Kidney (tissue), 14 donors: ENCODE data around the gene TBX1. TPM values are rescaled to one million over a fixed set of nuclear protein-coding genes. Genes with fewer than 3 reads are reported as not detected.

Source experiments
- DNase-seq, 5 donors: peaks; one replicate each; pipeline ENCODE4 v3.0.0-alpha.2; 2013 to 2020
- FAIRE-seq: peaks from 2 replicates; lab custom pipeline; 2012; peaks lifted over from hg19 to GRCh38; lab: Jason Lieb, UNC
- H3K27ac ChIP-seq, 2 donors: one replicate each; pipeline ENCODE4 v1.7.0; 2013; ENCODE audit warnings: low read depth in 2 of 2, low read length in 2 of 2, inconsistent platforms in 1 of 2
- H3K27me3 ChIP-seq: one replicate; pipeline ENCODE4 v1.7.1; 2013; ENCODE audit warnings: low read length, inconsistent platforms; ENCODE audit not compliant: control insufficient read depth, insufficient read depth
- H3K36me3 ChIP-seq, 3 donors: one replicate each; pipeline versions ENCODE4 v1.7.0 to v1.7.1; 2013; ENCODE audit warnings: low read length in 3 of 3, control low read depth in 1 of 3, inconsistent platforms in 1 of 3; ENCODE audit not compliant: insufficient read depth in 3 of 3, control insufficient read depth in 2 of 3
- H3K4me1 ChIP-seq, 3 donors: one replicate each; pipeline versions ENCODE4 v1.7.0 to v1.7.1; 2013; ENCODE audit warnings: low read length in 3 of 3, inconsistent platforms in 1 of 3, low read depth in 1 of 3; ENCODE audit not compliant: control insufficient read depth in 2 of 3, insufficient read depth in 2 of 3
- H3K4me3 ChIP-seq, 3 donors: one replicate each; pipeline versions ENCODE4 v1.7.0 to v1.8.1; 2013; ENCODE audit warnings: low read length in 3 of 3, control low read depth in 1 of 3, inconsistent platforms in 1 of 3
- H3K9ac ChIP-seq, 3 donors: one replicate each; pipeline versions ENCODE4 v1.7.0 to v1.7.1; 2013; ENCODE audit warnings: low read length in 3 of 3, control low read depth in 1 of 3, inconsistent platforms in 1 of 3
- H3K9me3 ChIP-seq, 3 donors: one replicate each; pipeline versions ENCODE4 v1.7.0 to v1.7.1; 2013; ENCODE audit warnings: low read length in 3 of 3, control low read depth in 1 of 3, inconsistent platforms in 1 of 3; ENCODE audit not compliant: control insufficient read depth in 2 of 3, insufficient read depth in 1 of 3
- CTCF ChIP-seq: IDR thresholded peaks from 3 replicates; pipeline ENCODE4 v1.5.1; 2012; ENCODE audit warnings: mild to moderate bottlenecking, moderate library complexity, borderline replicate concordance; ENCODE audit not compliant: insufficient read depth; ENCODE audit errors: extremely low read depth
- intact Hi-C: fragments of 100-400 bp; cut with DNase I; formaldehyde crosslinking; loops from one replicate; pipeline ENCODE4 v1.11.1; 2022
- polyA plus RNA-seq: library from polyadenylated mRNA; stranded (reverse); fragments of 350-450 nt; fragmentation: Illumina TruSeq; extraction: RNeasy Lipid Tissue Mini Kit (QIAGEN cat#74804); gene quantifications from one replicate; pipeline ENCODE4 v1.2.3, GENCODE V29; 2014; ENCODE audit warnings: low read depth, low replicate concordance; ENCODE audit not compliant: insufficient read depth
- total RNA-seq: library from RNA; stranded (reverse); fragmentation: NEBNext Ultra II Directional; extraction: Animal tissue kit (Norgen Biotek cat#: 25700); gene quantifications from one replicate; pipeline ENCODE4 v1.2.1, GENCODE V29; 2021
- donor health status: control.
- donor health status: control.
- donor health status: control.
- donor health status: control.
- donor health status: control.
- donor health status: DM: yes; HTN: yes; CAD: no.
- donor health status: Normal renal cell carcinoma (clear cell type).

TBX1 gene
- total and polyA plus RNA-seq, 2 donors from 2014 or later = 0.45 to 5.5 TPM

DNA sequence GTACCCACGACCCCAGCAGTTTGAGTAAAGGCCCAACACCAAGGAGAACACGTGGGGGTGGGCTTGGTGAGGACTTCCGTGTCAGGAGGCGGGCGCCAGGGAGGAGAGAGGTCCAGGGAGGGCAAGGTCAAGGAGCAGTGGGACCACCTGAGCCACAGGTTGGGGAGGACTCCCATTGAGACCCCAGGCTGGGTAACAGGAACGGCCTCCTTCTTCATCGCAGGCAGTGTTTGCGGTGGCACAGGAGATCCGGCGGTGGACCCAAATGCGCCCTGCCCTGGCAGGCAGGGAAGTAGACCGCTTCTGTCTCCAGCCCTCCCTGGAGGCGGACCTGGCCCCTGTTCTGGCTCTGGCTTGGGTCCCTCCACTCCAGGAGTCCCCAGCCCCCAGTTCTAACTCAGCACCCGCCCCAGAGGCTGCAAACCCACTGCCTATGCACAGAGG lies 5.9 kb upstream of the TBX1 start:
- FAIRE-seq (no peak), DNase-seq (no peak)
- Histone ChIP-seq H3K4me1 (peaks cover 0 to 2% (median 0%) of the 10 kb centered on the region in 3 donors), H3K36me3 (no peaks in the 10 kb centered on the region), H3K27ac (no peak overlapping the region), H3K27me3 (peaks cover 41% of the 10 kb centered on the region), H3K9ac (no peak overlapping the region), H3K4me3 (no peak overlapping the region), H3K9me3 (no peaks in the 10 kb centered on the region)
- TF ChIP-seq CTCF = no peak
- intact Hi-C loops = no loop called here

DNA sequence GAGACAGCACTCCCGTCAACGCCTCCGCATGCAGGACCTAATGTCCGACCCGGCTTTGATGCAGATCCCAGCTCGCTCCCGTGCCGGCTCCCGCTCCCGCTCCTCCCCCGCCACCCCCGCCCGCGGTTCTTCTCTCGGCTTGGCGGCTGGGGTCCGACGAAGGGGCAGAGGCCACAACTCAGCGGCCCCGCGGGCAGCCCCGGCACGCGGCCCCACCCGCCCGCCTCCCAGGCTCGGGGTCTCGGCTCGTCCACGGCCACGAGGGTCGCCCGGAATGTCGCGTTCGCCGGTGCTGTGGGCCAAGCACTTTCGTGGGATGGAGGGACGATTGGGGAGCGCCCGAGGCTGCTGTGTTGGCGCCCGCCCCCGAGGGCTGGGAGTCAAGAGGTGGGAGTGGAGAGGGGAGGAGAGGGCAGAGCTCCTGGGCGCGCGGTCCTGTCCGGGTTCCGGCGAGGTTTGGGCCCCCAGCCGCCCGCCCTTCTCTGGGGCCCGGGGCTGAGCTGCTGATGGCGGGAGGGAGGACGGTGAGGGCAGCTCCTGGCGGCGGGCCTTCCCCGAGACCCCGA lies 5.3 kb upstream of the TBX1 start:
- H3K4me3 ChIP-seq = no peak overlapping the region
- no peak for TF ChIP-seq CTCF

GRCh38 chr22:19755722-19756287 lies 4.8 kb upstream of the TBX1 start:
- H3K27ac ChIP-seq = no peak overlapping the region
- no peaks in the 10 kb centered on the region for H3K9me3 ChIP-seq
- TF ChIP-seq CTCF = no peak
- no peaks in the 10 kb centered on the region for H3K36me3 ChIP-seq
- DNase-seq (no peak), FAIRE-seq (no peak)
- H3K27me3 ChIP-seq = peaks cover 46% of the 10 kb centered on the region
- H3K9ac ChIP-seq = no peak overlapping the region
- peaks cover 0 to 2% (median 0%) of the 10 kb centered on the region in 3 donors for H3K4me1 ChIP-seq
- H3K4me3 ChIP-seq = no peak overlapping the region
- intact Hi-C loops = no loop called here

More for the DNA sequence above, 5.3 kb upstream of the TBX1 start:
- no peak overlapping the region for H3K9ac ChIP-seq
- no peak overlapping the region for H3K27ac ChIP-seq
- FAIRE-seq (no peak), DNase-seq (no peak)
- no peaks in the 10 kb centered on the region for H3K9me3 ChIP-seq
- peaks cover 0 to 2% (median 0%) of the 10 kb centered on the region in 3 donors for H3K4me1 ChIP-seq
- intact Hi-C loops = no loop called here
- H3K36me3 ChIP-seq = no peaks in the 10 kb centered on the region
- peaks cover 45% of the 10 kb centered on the region for H3K27me3 ChIP-seq
